H1 (cell line): ENCODE results near the gene TNS3. TPM values are rescaled to one million over a fixed set of nuclear protein-coding genes. Genes with fewer than 3 reads are reported as not detected.

Experiments used
- CTCF ChIA-PET: fragments of 300-600 bp; sonication (Branson Sonifier 250); formaldehyde crosslinking; loops from one replicate; lab custom pipeline; 2021; ENCODE audit not compliant: partially characterized antibody; lab: Charles Lee
- POLR2A ChIA-PET: fragments of 300-600 bp; sonication (Branson Sonifier 250); formaldehyde crosslinking; loops from one replicate; lab custom pipeline; 2021; ENCODE audit warnings: inconsistent platforms; ENCODE audit not compliant: partially characterized antibody; lab: Charles Lee
- DNase-seq, 2 experiments: peaks; one replicate each; pipeline versions ENCODE4 v3.0.0 to v3.0.0-alpha.2; 2010 to 2022; ENCODE audit warnings: low spot score in 2 of 2, low read depth in 1 of 2, mixed read lengths in 1 of 2
- FAIRE-seq: peaks from 2 replicates; lab custom pipeline; 2011; peaks lifted over from hg19 to GRCh38; lab: Jason Lieb, UNC
- H2AFZ ChIP-seq: 2 replicates; pipeline ENCODE4 v1.8.1; 2012; ENCODE audit warnings: low read length, inconsistent platforms
- H2AK5ac ChIP-seq: 2 replicates; pipeline ENCODE4 v1.6.1; 2013; ENCODE audit warnings: low read depth, low read length
- H2BK120ac ChIP-seq: replicated peaks from 2 replicates; pipeline ENCODE3; 2013; ENCODE audit warnings: low read depth, low read length, inconsistent platforms
- H2BK12ac ChIP-seq: 2 replicates; pipeline ENCODE4 v1.6.1; 2013; ENCODE audit warnings: low read depth, low read length
- H2BK15ac ChIP-seq: 2 replicates; pipeline ENCODE4 v1.6.1; 2013; ENCODE audit warnings: low read length
- H2BK20ac ChIP-seq: 2 replicates; pipeline ENCODE4 v1.6.1; 2013; ENCODE audit warnings: low read length
- H2BK5ac ChIP-seq: 2 replicates; pipeline ENCODE4 v1.6.1; 2013; ENCODE audit warnings: low read depth, low read length
- H3K14ac ChIP-seq: 2 replicates; pipeline ENCODE4 v1.6.1; 2013; ENCODE audit warnings: inconsistent platforms; ENCODE audit not compliant: insufficient read length
- H3K18ac ChIP-seq: 2 replicates; pipeline ENCODE4 v1.6.1; 2013; ENCODE audit warnings: low read length; ENCODE audit errors: extremely low read depth
- H3K23ac ChIP-seq: 2 replicates; pipeline ENCODE4 v1.6.1; 2013; ENCODE audit warnings: inconsistent platforms; ENCODE audit not compliant: insufficient read length
- H3K23me2 ChIP-seq: 2 replicates; pipeline ENCODE4 v1.6.1; 2013; ENCODE audit warnings: low read depth, low read length
- H3K27ac ChIP-seq: 2 replicates; pipeline ENCODE4 v1.6.1; 2011; ENCODE audit warnings: low read depth, low read length, inconsistent platforms
- H3K27me3 ChIP-seq, 4 experiments: replicated peaks in 1 of 4; 1 replicate in 1 of 4; 2 replicates in 3 of 4; pipeline versions ENCODE4 v1.6.1 to v1.8.1; 2011 to 2013; ENCODE audit warnings: low read length in 3 of 4, mild to moderate bottlenecking in 3 of 4, inconsistent platforms in 2 of 4, mixed read lengths in 2 of 4, moderate library complexity in 1 of 4; ENCODE audit not compliant: control insufficient read depth in 3 of 4, insufficient read depth in 3 of 4; ENCODE audit errors: extremely low read depth in 1 of 4
- H3K36me3 ChIP-seq, 4 experiments: 2 replicates each; pipeline versions ENCODE4 v1.6.1 to v1.8.1; 2011 to 2013; ENCODE audit warnings: mild to moderate bottlenecking in 4 of 4, low read length in 3 of 4, moderate library complexity in 2 of 4, control low read depth in 1 of 4, inconsistent platforms in 1 of 4; ENCODE audit not compliant: insufficient read depth in 4 of 4, control insufficient read depth in 2 of 4
- H3K4ac ChIP-seq: replicated peaks from 2 replicates; pipeline ENCODE3; 2013; ENCODE audit warnings: low read length, low read depth, mixed read lengths, inconsistent platforms; ENCODE audit not compliant: insufficient read length
- H3K4me1 ChIP-seq, 4 experiments: replicated peaks in 1 of 4; 1 replicate in 1 of 4; 2 replicates in 3 of 4; pipeline versions ENCODE4 v1.6.1 to v1.8.1; 2011 to 2013; ENCODE audit warnings: low read length in 3 of 4, inconsistent platforms in 2 of 4, mixed read lengths in 1 of 4; ENCODE audit not compliant: insufficient read depth in 4 of 4, control insufficient read depth in 3 of 4
- H3K4me2 ChIP-seq, 2 experiments: 2 replicates each; pipeline versions ENCODE4 v1.6.1 to v1.8.1; 2011 to 2013; ENCODE audit warnings: low read depth in 2 of 2, low read length in 2 of 2, control low read depth in 1 of 2, inconsistent platforms in 1 of 2, mild to moderate bottlenecking in 1 of 2; ENCODE audit not compliant: insufficient read depth in 1 of 2
- H3K4me3 ChIP-seq, 4 experiments: fragments of 200-600, 300-600 bp in 1 of 4; sonication (generic), shearing (Covaris generic), sonication (Bioruptor Twin) in 1 of 4; 2 replicates each; pipeline versions ENCODE4 v1.5.1 to v1.8.1; 2011 to 2016; ENCODE audit warnings: low read length in 4 of 4, low read depth in 3 of 4, control low read depth in 2 of 4, inconsistent platforms in 2 of 4, mild to moderate bottlenecking in 2 of 4, mixed read lengths in 1 of 4, moderate library complexity in 1 of 4; ENCODE audit not compliant: insufficient read depth in 2 of 4; ENCODE audit errors: extremely low read depth in 1 of 4
- H3K56ac ChIP-seq: replicated peaks from 2 replicates; pipeline ENCODE3; 2013; ENCODE audit warnings: low read depth, mild to moderate bottlenecking, mixed read lengths, low read length, inconsistent platforms; ENCODE audit not compliant: insufficient read length
- H3K79me1 ChIP-seq: 2 replicates; pipeline ENCODE4 v1.6.1; 2013; ENCODE audit warnings: low read depth, low read length, control low read depth
- H3K79me2 ChIP-seq, 2 experiments: 2 replicates each; pipeline versions ENCODE4 v1.6.1 to v1.8.1; 2012 to 2013; ENCODE audit warnings: low read length in 2 of 2, mild to moderate bottlenecking in 2 of 2, inconsistent platforms in 1 of 2; ENCODE audit not compliant: insufficient read depth in 2 of 2, control insufficient read depth in 1 of 2
- H3K9ac ChIP-seq, 4 experiments: replicated peaks in 1 of 4; 1 replicate in 1 of 4; 2 replicates in 3 of 4; pipeline versions ENCODE4 v1.6.1 to v1.8.1; 2011 to 2013; ENCODE audit warnings: low read depth in 3 of 4, low read length in 3 of 4, control low read depth in 2 of 4, mild to moderate bottlenecking in 2 of 4, moderate library complexity in 2 of 4, inconsistent platforms in 1 of 4; ENCODE audit errors: extremely low read depth in 1 of 4
- H3K9me3 ChIP-seq, 2 experiments: 2 replicates each; pipeline versions ENCODE4 v1.6.1 to v1.8.1; 2012 to 2013; ENCODE audit warnings: mild to moderate bottlenecking in 2 of 2, moderate library complexity in 2 of 2, control low read depth in 1 of 2, inconsistent platforms in 1 of 2, low read depth in 1 of 2, low read length in 1 of 2, mixed read lengths in 1 of 2; ENCODE audit not compliant: insufficient read depth in 2 of 2
- H4K20me1 ChIP-seq, 2 experiments: replicated peaks in 1 of 2; 2 replicates each; pipeline versions ENCODE3 to v1.8.1; 2011 to 2013; ENCODE audit warnings: inconsistent platforms in 2 of 2, low read length in 2 of 2, mild to moderate bottlenecking in 1 of 2; ENCODE audit not compliant: insufficient read depth in 2 of 2, control insufficient read depth in 1 of 2
- H4K5ac ChIP-seq: 2 replicates; pipeline ENCODE4 v1.6.1; 2013; ENCODE audit warnings: low read length, low read depth, mixed read lengths, inconsistent platforms; ENCODE audit not compliant: insufficient read length
- H4K8ac ChIP-seq: 2 replicates; pipeline ENCODE4 v1.8.0; 2013; ENCODE audit warnings: mild to moderate bottlenecking, moderate library complexity, low read length, inconsistent platforms; ENCODE audit not compliant: insufficient read depth; ENCODE audit errors: extremely low read depth
- H4K91ac ChIP-seq: replicated peaks from 2 replicates; pipeline ENCODE3; 2013; ENCODE audit warnings: low read length, mixed read lengths, inconsistent platforms; ENCODE audit not compliant: insufficient read length
- BACH1 ChIP-seq: IDR thresholded peaks from 2 replicates; pipeline ENCODE4 v1.6.1; 2012; ENCODE audit warnings: low read length, improper control_type of control experiment
- CBX8 ChIP-seq: fragments of 300-800, 300-1000 bp; sonication (generic); IDR thresholded peaks from 2 replicates; pipeline ENCODE4 v1.7.1; 2016; ENCODE audit warnings: low read depth, low read length, borderline replicate concordance
- CTCF ChIP-seq, 3 experiments: IDR thresholded peaks; 1 replicate in 2 of 3; 2 replicates in 1 of 3; pipeline versions ENCODE4 v1.5.1 to v1.6.1; 2011; ENCODE audit warnings: low read length in 3 of 3, mild to moderate bottlenecking in 3 of 3, inconsistent platforms in 2 of 3, low read depth in 1 of 3, moderate library complexity in 1 of 3; ENCODE audit not compliant: insufficient read depth in 1 of 3; ENCODE audit errors: control extremely low read depth in 1 of 3
- KDM4A ChIP-seq: IDR thresholded peaks from one replicate; pipeline ENCODE4 v1.7.1; 2012; ENCODE audit warnings: low read depth, mild to moderate bottlenecking, moderate library complexity, low read length, inconsistent platforms; ENCODE audit not compliant: severe bottlenecking
- MAX ChIP-seq: IDR thresholded peaks from 2 replicates; pipeline ENCODE4 v1.6.1; 2012; ENCODE audit warnings: inconsistent platforms
- NANOG ChIP-seq: IDR thresholded peaks from 2 replicates; pipeline ENCODE4 v1.6.1; 2011; ENCODE audit warnings: low read length, low read depth, mild to moderate bottlenecking, inconsistent platforms; ENCODE audit not compliant: insufficient read depth, poor library complexity, severe bottlenecking
- NRF1 ChIP-seq: IDR thresholded peaks from 2 replicates; pipeline ENCODE4 v1.6.1; 2011; ENCODE audit warnings: mild to moderate bottlenecking, low read depth, low read length, improper control_type of control experiment
- SIRT6 ChIP-seq: IDR thresholded peaks from one replicate; pipeline ENCODE4 v1.7.1; 2012; ENCODE audit warnings: low read length, inconsistent platforms
- TBP ChIP-seq: IDR thresholded peaks from 2 replicates; pipeline ENCODE4 v1.6.1; 2011; ENCODE audit warnings: low read depth, low read length, improper control_type of control experiment
- WGBS, 2 experiments: shearing (Covaris generic) in 1 of 2; methylation state at CpG; one replicate each; pipeline versions ENCODE4 v1.1.6 to v1.1.7; 2013 to 2015; ENCODE audit warnings: low lambda C conversion rate in 2 of 2, mixed read lengths in 2 of 2, inconsistent platforms in 1 of 2, low coverage in 1 of 2, missing lambda C conversion rate in 1 of 2; ENCODE audit not compliant: insufficient replicate concordance in 2 of 2, insufficient coverage in 1 of 2, insufficient read length in 1 of 2; ENCODE audit errors: extremely low coverage in 1 of 2, missing lambda C conversion rate in 1 of 2; 5-methylcytosine and 5-hydroxymethylcytosine counted together
- polyA plus RNA-seq, 7 experiments: library from polyadenylated mRNA; depleted of rRNA in 3 of 7; stranded (reverse) in 5 of 7; unstranded in 2 of 7; fragments of >200 nt in 5 of 7; fragments of 200-250 nt in 2 of 7; gene quantifications; 1 replicate in 5 of 7; 2 replicates in 1 of 7; 4 replicates in 1 of 7; pipeline versions ENCODE4 v1.2.1 to v1.2.3, GENCODE V29; 2011 to 2013; ENCODE audit warnings: missing spikeins in 2 of 7, mixed read lengths in 2 of 7
- total RNA-seq: library from RNA; stranded (reverse); fragmentation: NEBNext Ultra II Directional; extraction: Animal tissue kit (Norgen Biotek cat#: 25700); gene quantifications from 2 replicates; pipeline ENCODE4 v1.2.1, GENCODE V29; 2021
- TF ChIP-seq, protein P1 (sequence below): IDR thresholded peaks from 2 replicates; pipeline ENCODE4 v1.6.1; 2011; ENCODE audit warnings: low read depth, mild to moderate bottlenecking, low read length; ENCODE audit not compliant: insufficient read depth

The TNS3 gene
- total and polyA plus RNA-seq, 2 of the 8 experiments (the other 6 are each of a cell fraction or from before 2014, with no cell fraction given): 11.9 to 24.2 TPM

- Histone ChIP-seq H2BK120ac (no peak overlapping the region), H2AK5ac (no peak overlapping the region), H3K14ac (no peak overlapping the region), H3K4me2 (no peak overlapping the region), H3K79me2 (no peaks in the 10 kb centered on the region), H2BK5ac (no peak overlapping the region), H3K27ac (no peak overlapping the region), H3K27me3 (no peaks in the 10 kb centered on the region), H3K23me2 (0 out of 2 replicates have a peak, but pooled peaks cover 2% of the 10 kb centered on the region), H3K36me3 (no peaks in the 10 kb centered on the region), H2BK15ac (no peak overlapping the region), H3K18ac (no peak overlapping the region), H4K20me1 (peaks cover 0 to 3% of the 10 kb centered on the region in 2 experiments), H4K8ac (peak overlapping the region; percentile 52; the same call in 1 of the 2 replicates), H3K23ac (no peak overlapping the region), H3K9me3 (no peaks in the 10 kb centered on the region), H2AFZ (no peak overlapping the region), H4K5ac (no peak overlapping the region), H3K79me1 (no peaks in the 10 kb centered on the region; the same call in 1 of the 2 replicates), H3K4me3 (no peak overlapping the region), H3K4me1 (peaks cover 6 to 11% (median 9%) of the 10 kb centered on the region in 4 experiments), H4K91ac (no peak overlapping the region), H3K9ac (no peak overlapping the region), H2BK20ac (no peak overlapping the region), H2BK12ac (no peak overlapping the region), H3K56ac (no peak overlapping the region), H3K4ac (no peak overlapping the region)
- ChIA-PET POLR2A (no interaction called here), CTCF (interaction anchor here (1.0 to 3.7 kb wide), 6 partner anchors 10 to 132 kb away, joined by 3 to 11 read pairs (median 4); no protein-coding TSS in a partner anchor)
- DNase-seq: no peak
- no peak for FAIRE-seq
- 91% methylated on average over 10 of the region's 10 CpGs; no CpG with 5 or more reads in 1 of the 2 experiments for whole genome bisulfite sequencing, 2 experiments
- TF ChIP-seq TBP (no peak), NANOG (no peak), MAX (no peak), SIRT6 (no peak), BACH1 (no peak), NRF1 (no peak), KDM4A (no peak), CBX8 (no peak), CTCF (IDR thresholded peaks at IDR 0.05; ENCODE audit: control extremely low read depth in 1 of 3, insufficient read depth in 1 of 3, low read depth in 1 of 3, low read length in 3 of 3) (no peak)
- TF ChIP-seq, protein P1, sequence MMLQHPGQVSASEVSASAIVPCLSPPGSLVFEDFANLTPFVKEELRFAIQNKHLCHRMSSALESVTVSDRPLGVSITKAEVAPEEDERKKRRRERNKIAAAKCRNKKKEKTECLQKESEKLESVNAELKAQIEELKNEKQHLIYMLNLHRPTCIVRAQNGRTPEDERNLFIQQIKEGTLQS: no peak
These were observed 196.3 kb downstream of the TNS3 start for GRCh38 chr7:47385536-47386125.
